Lung (tissue), 12 donors: Measurements from ENCODE around the gene TSPAN5. TPM values are rescaled to one million over a fixed set of nuclear protein-coding genes. Genes with fewer than 3 reads are reported as not detected.

Experiments
- ATAC-seq: fragments of 200-7000 bp; cut with Tn5 transposase; one replicate; pipeline ENCODE4 v1.9.1; 2020; ENCODE audit warnings: moderate number of reproducible peaks; ENCODE audit not compliant: insufficient read depth, low FRiP score
- DNase-seq, 3 donors: peaks; one replicate each; pipeline ENCODE4 v3.0.0-alpha.2; 2013 to 2017
- H3K27ac ChIP-seq, 2 donors: one replicate each; pipeline ENCODE4 v1.5.1; 2013; ENCODE audit warnings: mild to moderate bottlenecking in 2 of 2, moderate library complexity in 2 of 2, control low read depth in 1 of 2, inconsistent platforms in 1 of 2, low read depth in 1 of 2, low read length in 1 of 2
- H3K27me3 ChIP-seq, 3 donors: one replicate each; pipeline ENCODE4 v1.5.1; 2013; ENCODE audit warnings: low read length in 2 of 3; ENCODE audit not compliant: control insufficient read depth in 3 of 3, insufficient read depth in 3 of 3
- H3K36me3 ChIP-seq, 4 donors: one replicate each; pipeline ENCODE4 v1.5.1; 2013; ENCODE audit warnings: low read length in 4 of 4, mild to moderate bottlenecking in 1 of 4, moderate library complexity in 1 of 4; ENCODE audit not compliant: control insufficient read depth in 4 of 4, insufficient read depth in 4 of 4
- H3K4me1 ChIP-seq, 5 donors: one replicate each; pipeline ENCODE4 v1.5.1; 2013; ENCODE audit warnings: low read length in 5 of 5, mild to moderate bottlenecking in 2 of 5, moderate library complexity in 1 of 5; ENCODE audit not compliant: control insufficient read depth in 5 of 5, insufficient read depth in 5 of 5
- H3K4me3 ChIP-seq: one replicate; pipeline ENCODE4 v1.5.1; 2013; ENCODE audit warnings: mild to moderate bottlenecking, control low read depth, moderate library complexity
- H3K9ac ChIP-seq, 2 donors: one replicate each; pipeline ENCODE4 v1.5.1; 2013; ENCODE audit warnings: low read length in 2 of 2, control low read depth in 1 of 2; ENCODE audit not compliant: insufficient read depth in 1 of 2
- H3K9me3 ChIP-seq, 4 donors: one replicate each; pipeline ENCODE4 v1.5.1; 2013; ENCODE audit warnings: low read length in 3 of 4, mild to moderate bottlenecking in 1 of 4, moderate library complexity in 1 of 4; ENCODE audit not compliant: control insufficient read depth in 4 of 4, insufficient read depth in 3 of 4
- WGBS, 2 donors: extraction: QIAGEN DNeasy Blood & Tissue Kit; methylation state at CpG; one replicate each; pipeline ENCODE4 v1.1.7; 2013; 5-methylcytosine and 5-hydroxymethylcytosine counted together
- polyA plus RNA-seq, 2 donors: library from polyadenylated mRNA; stranded (reverse); fragments of 200-250 nt; gene quantifications; one replicate each; pipeline ENCODE4 v1.2.1, GENCODE V29; 2013
- total RNA-seq, 2 donors: library from RNA; depleted of rRNA in 1 of 2; stranded (reverse); fragments of >200 nt in 1 of 2; gene quantifications; one replicate each; pipeline ENCODE4 v1.2.1, GENCODE V29; 2014 to 2021
- TF ChIP-seq, protein P1 (sequence below): IDR thresholded peaks from 2 replicates; pipeline ENCODE4 v1.5.1; 2012; ENCODE audit warnings: mild to moderate bottlenecking; ENCODE audit errors: control extremely low read depth, extremely low read depth
- donor health status: control.
- donor health status: control.
- donor health status: Bipolar disorder and iron deficiency.
- donor health status: healthy.
- donor health status: DM: yes; HTN: yes; CAD: no.

The TSPAN5 gene
- total and polyA plus RNA-seq, 4 donors, result 1.8 to 24.5 (median 6.3) TPM

DNA sequence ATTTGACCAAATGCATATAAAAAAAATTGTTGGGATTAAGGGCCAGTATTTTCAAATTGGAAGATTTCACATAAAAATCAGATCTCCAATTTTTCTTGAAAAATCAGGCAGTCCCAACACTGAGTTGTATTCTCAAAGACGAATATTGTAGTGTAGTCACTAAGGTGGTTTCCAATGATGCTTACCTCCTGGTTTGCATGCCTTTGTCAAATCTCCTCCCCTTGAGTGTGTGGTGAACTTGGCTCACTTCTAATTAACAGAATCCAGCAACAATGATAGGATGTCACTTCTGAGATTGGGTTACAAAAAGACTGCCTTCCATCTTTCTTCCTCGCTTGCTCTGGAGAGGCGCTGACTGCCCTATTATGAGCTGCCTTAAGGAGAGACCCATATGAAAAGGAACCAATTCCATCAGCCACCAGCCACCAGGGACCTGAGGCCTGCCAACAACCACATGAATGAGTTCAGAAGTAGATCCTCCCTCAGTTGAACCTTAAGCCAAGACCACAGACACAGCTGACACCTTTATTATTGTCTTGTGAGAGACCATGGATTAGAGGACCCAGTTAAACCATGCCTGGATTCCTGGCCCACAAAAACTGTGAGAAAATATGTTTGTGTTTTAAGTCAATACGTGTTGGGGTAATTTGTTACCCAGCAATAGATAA lies 31.2 kb upstream of the TSPAN5 start:
- Histone ChIP-seq H3K4me1 (peaks cover 0 to 10% (median 0%) of the 10 kb centered on the region in 5 donors), H3K4me3 (no peak overlapping the region), H3K27me3 (no peaks in the 10 kb centered on the region), H3K9me3 (peaks cover 0 to 3% (median 0%) of the 10 kb centered on the region in 4 donors), H3K27ac (no peak overlapping the region), H3K9ac (no peak overlapping the region), H3K36me3 (no peaks in the 10 kb centered on the region)
- DNase-seq, result no peak
- TF ChIP-seq, protein P1, sequence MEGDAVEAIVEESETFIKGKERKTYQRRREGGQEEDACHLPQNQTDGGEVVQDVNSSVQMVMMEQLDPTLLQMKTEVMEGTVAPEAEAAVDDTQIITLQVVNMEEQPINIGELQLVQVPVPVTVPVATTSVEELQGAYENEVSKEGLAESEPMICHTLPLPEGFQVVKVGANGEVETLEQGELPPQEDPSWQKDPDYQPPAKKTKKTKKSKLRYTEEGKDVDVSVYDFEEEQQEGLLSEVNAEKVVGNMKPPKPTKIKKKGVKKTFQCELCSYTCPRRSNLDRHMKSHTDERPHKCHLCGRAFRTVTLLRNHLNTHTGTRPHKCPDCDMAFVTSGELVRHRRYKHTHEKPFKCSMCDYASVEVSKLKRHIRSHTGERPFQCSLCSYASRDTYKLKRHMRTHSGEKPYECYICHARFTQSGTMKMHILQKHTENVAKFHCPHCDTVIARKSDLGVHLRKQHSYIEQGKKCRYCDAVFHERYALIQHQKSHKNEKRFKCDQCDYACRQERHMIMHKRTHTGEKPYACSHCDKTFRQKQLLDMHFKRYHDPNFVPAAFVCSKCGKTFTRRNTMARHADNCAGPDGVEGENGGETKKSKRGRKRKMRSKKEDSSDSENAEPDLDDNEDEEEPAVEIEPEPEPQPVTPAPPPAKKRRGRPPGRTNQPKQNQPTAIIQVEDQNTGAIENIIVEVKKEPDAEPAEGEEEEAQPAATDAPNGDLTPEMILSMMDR, result no peak
- WGBS, 2 donors, result 94% methylated on average over 4 of the region's 4 CpGs
- no peak for ATAC-seq

DNA sequence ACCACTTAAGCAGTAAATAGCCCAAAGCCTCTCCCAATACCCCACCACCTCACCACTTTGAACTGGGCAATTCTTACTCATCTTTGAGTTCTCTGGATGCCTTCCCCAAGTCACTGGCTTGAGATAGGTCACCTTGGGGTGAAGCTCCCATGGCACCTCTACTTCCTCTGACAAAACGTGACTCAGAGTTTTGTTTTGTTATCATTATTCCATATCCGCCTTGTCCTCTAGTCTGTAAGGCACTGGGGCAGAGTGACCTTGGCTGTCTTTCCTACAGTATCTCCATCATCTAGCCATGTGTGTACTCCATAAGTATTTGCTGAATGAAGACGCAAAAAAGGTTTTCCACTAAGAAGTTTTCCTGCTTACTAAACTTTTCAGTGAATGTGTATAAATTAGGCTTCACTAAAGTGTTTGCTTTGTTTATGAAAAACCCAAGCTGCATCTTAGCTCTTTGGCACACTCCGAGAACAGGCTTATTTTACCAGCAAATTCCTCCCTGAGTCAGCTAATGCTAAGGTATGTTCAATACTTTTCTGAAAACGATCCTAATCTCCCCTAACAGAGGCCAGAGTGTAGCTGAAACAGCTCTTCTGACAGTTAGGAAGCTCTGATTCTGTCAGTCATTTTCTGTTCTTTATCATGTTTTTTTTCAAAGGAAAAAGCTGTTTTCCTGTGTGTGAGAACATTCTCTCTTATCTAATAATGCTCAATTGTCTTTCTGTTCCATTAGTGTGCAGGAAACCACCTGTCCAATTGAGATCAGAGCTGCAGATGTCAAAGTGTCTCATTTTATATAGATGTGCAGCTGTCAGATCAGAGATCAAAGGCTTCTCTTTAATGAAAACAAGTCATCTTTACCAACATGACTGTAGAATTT lies 30.2 kb upstream of the TSPAN5 start:
- Histone ChIP-seq H3K9ac (no peak overlapping the region), H3K4me1 (peaks cover 0 to 10% (median 0%) of the 10 kb centered on the region in 5 donors), H3K9me3 (peaks cover 0 to 3% (median 0%) of the 10 kb centered on the region in 4 donors), H3K27ac (no peak overlapping the region), H3K36me3 (no peaks in the 10 kb centered on the region), H3K4me3 (no peak overlapping the region), H3K27me3 (no peaks in the 10 kb centered on the region)
- WGBS, 2 donors, result 45 to 74% methylated on average over 5 of the region's 5 CpGs
- DNase-seq, result peak in 2 of 3 donors; percentile 34 to 46
- TF ChIP-seq, protein P1, result no peak
- ATAC-seq, result no peak

DNA sequence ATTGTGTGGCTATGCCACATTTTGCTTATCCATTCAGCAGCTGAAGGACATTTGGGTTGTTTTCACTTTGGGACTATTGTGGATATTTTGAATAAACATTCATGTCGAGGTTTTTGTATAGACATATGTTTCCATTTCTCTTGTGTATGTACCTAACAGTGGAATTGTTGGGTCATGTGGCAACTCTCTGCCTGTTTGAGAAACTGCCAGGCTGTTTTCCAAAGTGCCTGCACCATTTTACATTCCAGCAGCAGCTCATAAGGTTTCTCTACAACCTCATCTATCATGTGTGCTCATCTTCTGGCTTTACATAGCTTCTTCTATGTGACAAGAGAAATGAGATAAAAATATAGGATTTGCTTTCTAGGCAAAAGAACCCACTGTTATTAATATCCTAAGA lies 29.5 kb upstream of the TSPAN5 start:
- DNase-seq, result no peak
- no peak overlapping the region for H3K9ac ChIP-seq
- TF ChIP-seq, protein P1, result no peak
- peaks cover 0 to 3% (median 0%) of the 10 kb centered on the region in 4 donors for H3K9me3 ChIP-seq
- WGBS, 2 donors, result 54 to 77% methylated on average over 1 of the region's 1 CpG
- no peak overlapping the region for H3K27ac ChIP-seq
- H3K36me3 ChIP-seq, result no peaks in the 10 kb centered on the region
- no peaks in the 10 kb centered on the region for H3K27me3 ChIP-seq
- peaks cover 0 to 10% (median 0%) of the 10 kb centered on the region in 5 donors for H3K4me1 ChIP-seq
- H3K4me3 ChIP-seq, result no peak overlapping the region
- ATAC-seq, result no peak
